ENCODE measurements around the gene MED15.

- TF ChIP-seq CTCF (IDR thresholded peaks at IDR 0.05) (no peak), ZFX (IDR thresholded peaks at IDR 0.05; ENCODE audit: borderline replicate concordance) (no peak)
Observed at GRCh38 chr22:20490183-20490940, 17.0 kb upstream of the MED15 start.

Data from 22Rv1 (cell line).